NCI-H748 (cell line): ENCODE results near the gene PGK1.
"Not testable (repeated sequence)": the region's sequence is repeated elsewhere in the genome, so short reads cannot be mapped to it uniquely, and the experiment has no call there.

Experiments
- DNase-seq: peaks from one replicate; lab custom pipeline; 2025; ENCODE audit not compliant: unreplicated experiment; lab: John Stamatoyannopoulos, UW

PGK1 gene

DNA sequence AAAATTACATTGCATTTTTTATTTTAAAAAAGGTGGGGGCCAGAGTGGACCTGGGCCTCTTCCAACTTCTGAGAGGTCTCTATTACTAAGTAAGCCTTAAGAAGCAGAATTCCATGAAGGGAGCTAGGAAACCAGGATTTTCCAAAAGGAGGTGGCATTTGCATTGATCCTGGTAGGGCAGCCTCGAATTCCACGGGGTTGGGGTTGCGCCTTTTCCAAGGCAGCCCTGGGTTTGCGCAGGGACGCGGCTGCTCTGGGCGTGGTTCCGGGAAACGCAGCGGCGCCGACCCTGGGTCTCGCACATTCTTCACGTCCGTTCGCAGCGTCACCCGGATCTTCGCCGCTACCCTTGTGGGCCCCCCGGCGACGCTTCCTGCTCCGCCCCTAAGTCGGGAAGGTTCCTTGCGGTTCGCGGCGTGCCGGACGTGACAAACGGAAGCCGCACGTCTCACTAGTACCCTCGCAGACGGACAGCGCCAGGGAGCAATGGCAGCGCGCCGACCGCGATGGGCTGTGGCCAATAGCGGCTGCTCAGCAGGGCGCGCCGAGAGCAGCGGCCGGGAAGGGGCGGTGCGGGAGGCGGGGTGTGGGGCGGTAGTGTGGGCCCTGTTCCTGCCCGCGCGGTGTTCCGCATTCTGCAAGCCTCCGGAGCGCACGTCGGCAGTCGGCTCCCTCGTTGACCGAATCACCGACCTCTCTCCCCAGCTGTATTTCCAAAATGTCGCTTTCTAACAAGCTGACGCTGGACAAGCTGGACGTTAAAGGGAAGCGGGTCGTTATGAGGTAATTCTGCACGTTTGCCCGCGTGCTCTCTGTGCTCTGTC lies at the start of gene PGK1:
TSS of gene PGK1 (plus strand) at position 626 of the 824 bp plus-strand sequence. CDS start at position 719, 93 bp downstream.
- DNase-seq = peak; percentile 98

DNA sequence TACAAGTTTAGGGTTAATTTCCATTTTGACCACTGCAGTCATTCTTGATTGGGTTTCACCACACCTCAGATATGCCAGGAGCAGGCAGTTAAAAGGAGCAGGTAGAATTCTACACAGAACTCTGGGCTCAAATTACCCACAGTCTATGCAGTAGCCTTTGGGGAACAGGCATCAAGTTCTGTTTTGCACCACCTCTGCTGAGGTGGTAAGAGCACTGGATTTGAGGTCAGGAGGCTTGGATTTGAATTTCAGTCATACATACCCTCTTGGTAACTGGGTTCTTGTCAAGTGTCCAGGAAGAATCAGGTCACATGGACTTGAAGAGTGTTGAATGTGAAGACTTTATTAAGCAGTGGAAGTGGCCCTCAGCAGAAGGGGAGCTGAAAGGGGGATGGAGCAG lies 40.4 kb upstream of the PGK1 start:
- no peak for DNase-seq

DNA sequence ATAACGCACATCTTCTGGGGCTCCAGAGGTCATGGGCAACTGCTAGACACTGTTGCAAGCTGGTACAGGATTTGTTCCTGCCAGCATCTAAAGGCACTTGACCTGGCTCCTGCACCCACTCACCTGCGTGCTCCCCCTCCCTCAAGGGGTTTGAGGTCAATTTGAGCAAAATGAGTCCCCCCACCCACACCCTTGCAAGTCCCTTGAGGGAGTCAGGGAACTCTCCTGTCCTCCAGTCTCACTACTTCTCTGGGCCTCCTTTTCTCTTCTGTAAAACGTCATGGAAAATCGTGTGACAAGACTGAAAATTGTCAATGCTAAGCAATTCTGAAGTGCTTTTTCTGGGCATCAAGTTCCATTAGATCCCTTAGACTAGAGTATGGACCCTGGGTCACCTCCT lies 39.9 kb upstream of the PGK1 start:
- DNase-seq = no peak

DNA sequence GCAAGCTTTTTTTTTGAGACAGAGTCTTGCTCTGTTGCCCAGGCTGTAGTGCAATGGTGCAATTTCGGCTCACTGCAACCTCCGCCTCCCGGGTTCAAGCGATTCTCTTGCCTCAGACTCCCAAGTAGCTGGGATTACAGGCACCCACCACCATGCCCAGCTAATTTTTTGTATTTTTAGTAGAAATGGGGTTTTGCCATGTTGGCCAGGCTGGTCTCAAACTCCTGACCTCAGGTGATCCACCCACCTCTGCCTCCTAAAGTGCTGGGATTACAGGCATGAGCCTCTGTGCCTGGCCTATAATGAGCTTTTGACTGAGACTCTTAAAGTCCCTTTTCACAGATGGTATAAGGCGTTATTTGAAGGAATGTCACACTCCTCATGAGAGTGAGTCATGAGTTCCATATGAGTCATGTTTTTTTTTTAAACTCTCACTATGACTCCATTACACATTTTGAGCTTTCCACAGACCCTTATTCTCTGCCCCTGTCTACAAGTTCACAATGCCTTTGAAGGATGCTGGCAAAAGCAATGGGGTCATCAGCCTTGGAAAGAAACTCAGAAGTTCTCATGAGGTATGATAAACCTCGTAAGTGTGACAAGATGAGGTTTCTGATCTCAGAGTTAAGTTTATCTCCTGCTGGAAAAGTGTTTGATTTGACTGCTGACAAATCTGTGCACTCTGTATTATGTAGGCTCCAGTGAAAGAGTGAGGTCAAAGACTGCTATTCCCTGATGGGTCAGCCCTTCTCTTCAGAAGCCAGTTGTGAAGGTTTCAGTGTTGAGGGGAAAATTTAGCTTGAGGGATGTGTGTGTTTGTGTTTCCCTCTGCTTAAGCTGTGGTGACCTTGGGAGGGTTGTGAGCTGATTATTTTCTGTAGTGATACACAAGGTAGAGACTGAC lies 39.1 kb upstream of the PGK1 start:
- not testable (repeated sequence) for DNase-seq

DNA sequence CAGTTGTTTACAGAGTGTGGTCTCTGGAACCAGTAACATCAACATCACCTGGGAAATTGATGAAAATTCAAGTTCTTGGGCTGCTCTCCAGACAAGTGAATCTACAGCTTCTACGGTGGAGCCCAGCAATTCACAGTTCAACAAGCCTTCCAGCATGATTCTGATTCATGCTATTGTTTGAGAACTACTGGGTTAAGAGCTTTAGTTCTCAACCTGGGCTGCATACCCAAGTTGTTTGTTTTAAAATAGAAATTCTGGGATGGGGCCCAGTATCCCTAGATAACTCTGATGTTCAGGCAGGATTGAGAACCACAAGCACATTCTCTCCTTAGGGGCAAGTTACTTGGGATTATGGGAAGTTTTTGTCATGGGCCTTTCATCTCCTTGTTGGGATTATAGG lies 37.9 kb upstream of the PGK1 start:
- no peak for DNase-seq

DNA sequence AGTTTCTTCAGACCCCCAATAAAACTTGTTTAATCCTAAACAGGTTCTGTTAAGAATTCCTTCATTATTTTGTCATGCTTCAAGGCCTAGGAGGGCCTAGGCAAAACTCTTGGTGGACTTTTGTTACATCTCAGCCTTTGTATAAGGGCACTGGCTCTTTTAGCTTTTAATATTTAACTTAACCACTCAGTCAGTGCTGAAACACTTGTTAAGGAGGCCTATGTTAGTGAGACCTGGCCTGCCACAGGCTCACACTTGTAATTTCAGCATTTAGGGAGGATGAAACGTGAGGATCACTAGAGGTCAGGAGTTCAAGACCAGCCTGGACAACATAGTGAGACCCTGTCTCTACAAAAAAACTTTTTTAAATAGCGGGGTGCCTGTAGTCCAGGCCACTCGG lies 32.7 kb upstream of the PGK1 start:
- no peak for DNase-seq

DNA sequence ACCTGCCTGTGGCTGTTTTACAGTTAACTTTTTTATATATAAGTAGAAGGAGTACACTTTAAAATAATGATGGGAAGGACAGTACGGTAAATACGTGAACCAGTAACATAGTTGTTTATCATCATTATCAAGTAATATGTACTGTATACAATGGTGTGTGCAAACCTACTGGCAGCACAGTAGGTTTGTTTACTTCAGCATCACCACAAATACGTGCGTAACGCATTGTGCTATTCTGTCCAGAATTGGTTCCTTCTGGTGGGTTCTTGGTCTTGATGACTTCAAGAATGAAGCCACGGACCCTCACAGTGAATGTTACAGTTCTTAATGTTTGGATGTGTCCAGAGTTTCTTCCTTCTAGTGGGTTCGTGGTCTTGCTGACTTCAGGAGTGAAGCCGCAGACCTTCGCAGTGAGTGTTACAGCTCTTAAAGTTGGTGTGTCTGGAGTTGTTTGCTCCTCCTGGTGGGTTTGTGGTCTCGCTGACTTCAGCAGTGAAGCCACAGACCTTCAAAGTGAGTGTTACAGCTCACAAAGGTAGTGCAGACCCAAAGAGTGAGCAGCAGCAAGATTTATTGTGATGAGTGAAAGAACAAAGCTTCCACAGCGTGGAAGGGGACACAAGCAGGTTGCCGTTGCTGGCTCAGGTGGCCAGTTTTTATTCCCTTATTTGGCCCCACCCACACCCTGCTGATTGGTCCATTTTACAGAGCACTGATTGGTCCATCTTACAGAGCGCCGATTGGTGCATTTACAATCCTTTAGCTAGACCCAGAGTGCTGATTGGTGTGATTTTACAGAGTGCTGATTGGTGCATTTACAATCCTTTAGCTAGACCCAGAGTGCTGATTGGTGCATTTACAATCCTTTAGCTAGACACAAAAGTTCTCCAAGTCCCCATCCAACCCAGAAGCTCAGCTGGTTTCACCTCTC lies 30.6 kb upstream of the PGK1 start:
- DNase-seq = not testable (repeated sequence)

DNA sequence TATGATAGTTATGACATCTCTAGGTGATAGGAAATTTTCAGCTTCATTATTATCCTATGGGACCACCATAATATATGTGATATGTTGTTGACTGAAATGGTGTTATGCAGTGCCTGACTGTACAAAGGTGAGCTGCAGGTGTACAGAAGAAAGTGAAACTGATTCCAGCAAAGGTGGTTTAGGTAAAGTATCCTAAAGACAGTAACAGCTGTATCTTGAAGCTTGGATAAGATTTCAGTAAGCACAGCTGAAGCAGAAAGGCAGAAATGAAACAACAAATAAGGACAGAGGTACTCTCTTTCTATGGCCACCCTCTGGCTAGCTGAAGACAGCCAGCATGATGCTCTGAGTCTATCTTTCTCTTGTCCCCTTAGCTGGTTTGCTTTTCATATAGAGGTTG lies 30.0 kb upstream of the PGK1 start:
- no peak for DNase-seq

DNA sequence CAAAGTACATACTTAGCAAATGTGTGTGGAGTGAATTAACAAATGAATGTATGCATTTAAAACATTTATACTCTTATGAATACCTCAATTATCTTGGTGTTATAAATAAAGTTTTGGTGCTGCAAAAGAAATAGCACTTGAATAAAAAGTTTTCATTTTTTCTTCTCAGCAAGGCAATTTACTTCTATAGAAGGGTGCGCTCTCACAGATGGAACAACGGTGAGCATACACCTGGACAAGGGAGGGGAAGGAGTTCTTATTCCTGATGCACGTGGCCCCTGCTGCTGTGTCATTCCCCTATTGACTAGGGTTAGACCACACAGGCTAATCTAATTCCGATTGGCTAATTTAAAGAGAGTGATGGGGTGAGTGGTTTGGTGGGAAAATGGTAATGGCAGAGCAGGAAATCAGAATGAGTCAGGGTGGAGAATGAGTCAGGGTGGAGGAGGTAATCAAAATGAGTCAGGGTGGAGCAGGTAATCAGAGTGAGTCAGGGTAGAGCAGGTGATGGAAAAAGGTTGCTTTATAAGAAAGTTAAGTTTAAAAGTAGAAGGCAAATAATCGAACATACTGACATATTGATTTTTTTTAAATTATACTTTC lies 28.2 kb upstream of the PGK1 start:
- DNase-seq = no peak

DNA sequence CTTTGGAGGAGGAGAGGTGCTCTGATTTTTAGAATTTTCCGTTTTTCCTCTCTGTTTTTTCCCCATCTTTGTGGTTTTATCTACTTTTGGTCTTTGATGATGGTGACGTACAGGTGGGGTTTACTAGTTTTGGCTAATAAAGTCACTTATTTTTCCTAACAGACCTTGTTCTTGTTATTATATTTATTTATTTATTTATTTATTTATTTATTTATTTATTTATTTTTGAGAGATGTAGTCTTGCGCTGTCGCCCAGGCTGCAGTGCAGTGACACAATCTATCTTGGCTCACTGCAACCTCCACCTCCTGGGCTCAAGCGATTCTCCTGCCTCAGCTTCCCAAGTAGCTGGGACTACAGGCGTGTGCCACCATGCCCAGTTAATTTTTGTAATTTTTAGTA lies 22.6 kb upstream of the PGK1 start:
- DNase-seq = not testable (repeated sequence)

DNA sequence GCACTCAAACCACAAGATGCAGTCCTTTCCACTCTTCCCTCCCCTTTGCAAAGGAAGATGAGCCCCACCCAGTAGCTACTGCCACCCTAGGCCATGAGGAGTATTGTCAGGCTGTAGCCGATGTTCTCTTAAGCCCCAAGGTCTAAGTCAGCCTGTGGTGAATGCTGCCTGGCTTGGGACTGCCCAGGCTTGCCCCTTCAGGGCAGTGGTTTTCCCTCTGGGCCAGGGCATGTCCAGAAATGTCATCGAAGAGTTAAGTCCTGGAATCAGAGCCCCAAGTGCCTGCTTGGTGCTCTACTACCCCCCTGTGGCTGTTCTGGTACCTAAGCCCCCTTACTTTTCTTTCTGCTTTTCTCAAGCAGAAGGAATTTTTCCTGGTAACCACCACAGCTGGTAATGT lies 11.8 kb upstream of the PGK1 start:
- peak; percentile 0 for DNase-seq

DNA sequence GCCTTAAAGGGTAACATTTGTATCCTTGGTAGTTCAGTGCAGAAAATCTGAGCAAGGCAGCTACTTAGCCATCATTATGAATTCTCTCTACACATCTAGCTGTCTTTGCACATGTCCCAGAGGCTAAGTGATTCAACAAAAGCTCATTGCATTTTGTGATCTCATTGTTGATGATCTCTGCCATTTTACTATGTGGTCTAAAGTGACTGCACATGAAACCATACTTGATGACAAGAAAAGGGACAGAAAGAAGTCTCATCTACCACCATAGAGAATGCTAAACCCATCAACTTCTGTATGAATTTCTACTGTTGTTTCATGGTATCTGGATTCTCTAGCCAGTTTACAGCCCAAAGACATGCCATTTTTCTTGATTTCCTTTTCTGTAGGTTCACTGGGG lies 5.9 kb upstream of the PGK1 start:
- DNase-seq = no peak

DNA sequence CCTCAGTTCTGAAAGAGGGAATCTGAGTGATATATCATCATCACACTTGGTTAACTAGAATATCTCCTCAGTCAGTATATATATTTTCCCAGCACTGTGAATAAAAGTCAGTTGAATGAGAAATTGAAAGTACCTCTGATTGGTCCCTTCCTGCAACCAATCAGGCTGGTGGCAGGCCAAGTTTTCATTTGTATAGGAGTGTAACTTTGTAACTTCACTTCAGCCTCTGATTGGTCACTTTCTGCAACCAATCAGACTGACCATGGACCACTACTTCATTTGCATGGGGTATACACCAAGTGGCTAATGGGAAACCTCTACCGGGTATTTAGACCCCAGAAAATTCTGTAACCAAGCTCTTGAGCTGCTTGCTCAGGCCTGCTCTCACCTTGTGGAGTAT lies 2.0 kb upstream of the PGK1 start:
- no peak for DNase-seq

DNA sequence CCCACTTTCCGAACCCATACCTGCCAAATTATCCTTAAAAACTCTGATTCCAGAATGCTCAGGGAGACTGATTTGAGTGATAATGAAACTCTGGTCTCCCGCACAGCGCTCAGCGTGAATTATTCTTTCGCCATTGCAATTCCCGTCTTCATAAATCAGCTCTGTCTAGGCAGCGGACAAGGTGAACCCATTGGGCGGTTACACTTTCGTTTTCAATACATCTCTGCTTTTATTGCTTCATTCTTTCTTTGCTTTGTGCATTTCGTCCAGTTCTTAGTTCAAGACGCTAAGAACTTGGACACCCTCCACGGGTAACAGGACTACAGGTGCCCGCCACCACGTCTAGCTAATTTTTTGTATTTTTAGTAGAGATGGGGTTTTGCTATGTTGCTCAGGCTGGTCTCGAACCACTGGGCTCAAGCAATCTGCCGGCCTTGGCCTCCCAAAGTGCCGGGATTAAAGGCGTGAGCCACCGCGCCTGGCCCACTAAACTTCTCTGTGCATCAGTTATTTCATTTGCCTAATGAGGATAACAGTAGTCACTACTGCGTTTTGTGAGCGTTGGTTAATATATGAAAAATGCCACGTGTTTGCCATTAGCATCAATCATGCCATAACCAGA lies 936 bp upstream of the PGK1 start:
- DNase-seq = no peak

DNA sequence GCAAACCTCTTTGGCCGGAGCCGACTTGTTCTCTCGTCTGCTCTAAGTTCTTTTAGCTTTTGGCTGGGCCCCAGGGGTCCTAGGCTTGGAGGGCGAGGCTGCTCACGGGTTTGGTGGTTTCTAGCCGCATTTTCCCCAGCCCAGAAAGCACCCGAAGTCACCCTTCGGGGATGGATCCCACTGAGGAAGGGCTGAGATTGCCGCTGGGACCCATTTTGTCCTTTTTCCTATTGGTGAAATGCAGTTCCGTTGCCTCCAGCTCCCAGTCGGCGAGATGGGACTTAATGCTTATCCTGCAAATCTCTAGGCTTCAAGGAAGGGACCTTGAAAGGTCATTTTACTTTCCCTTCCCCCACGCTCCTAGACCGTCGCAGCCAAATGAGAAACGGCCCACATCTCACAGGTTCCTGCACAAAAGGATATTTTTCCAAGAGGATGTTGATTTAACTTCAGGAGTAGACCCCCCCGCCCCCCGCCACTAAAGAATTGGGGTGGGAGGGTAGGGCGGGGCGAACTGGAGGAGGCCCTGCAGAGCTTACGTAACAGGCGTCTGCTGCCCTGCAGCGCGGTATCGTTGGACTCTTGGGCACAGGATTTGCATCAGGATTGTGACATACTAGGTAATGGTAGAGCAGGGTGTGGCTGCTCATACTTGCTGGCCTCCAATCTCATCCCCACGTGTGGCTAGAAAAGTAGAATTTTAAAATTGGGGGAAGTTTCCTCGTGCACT lies 564 bp downstream of the PGK1 start:
- peak; percentile 67 for DNase-seq

DNA sequence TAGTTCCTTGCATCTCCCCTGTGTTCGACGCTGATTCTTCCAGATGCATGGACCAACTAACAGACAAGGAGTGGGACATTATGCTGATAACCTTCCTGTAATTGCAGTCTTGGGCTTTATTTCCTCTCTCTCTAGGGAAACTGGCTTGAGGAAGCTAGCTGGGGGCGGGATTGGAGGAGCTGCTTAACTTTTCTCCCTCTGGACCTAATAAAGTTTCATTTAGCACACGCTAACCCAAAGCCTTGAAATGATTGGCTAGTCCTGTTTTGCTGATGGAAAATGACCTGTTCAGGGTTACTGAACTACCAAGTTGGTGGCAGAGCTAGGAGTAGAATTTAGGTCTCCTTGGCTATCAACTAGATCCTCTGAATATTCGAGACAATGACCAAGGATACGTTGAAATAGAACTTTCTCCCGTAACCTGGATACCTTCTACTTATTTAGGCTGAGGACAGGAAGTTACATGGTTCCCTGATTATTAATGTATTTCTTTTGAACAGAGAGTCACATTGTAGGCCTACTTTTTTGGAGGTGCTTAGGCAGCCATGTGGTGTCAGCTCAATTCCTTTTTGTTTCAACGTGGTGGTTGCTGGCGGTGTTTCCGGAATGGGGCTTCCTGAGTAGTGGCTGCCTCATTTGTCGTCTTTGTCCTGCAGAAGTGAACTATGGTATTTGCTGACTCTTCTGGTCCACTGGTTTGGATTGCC lies 2.0 kb downstream of the PGK1 start:
- DNase-seq = no peak

DNA sequence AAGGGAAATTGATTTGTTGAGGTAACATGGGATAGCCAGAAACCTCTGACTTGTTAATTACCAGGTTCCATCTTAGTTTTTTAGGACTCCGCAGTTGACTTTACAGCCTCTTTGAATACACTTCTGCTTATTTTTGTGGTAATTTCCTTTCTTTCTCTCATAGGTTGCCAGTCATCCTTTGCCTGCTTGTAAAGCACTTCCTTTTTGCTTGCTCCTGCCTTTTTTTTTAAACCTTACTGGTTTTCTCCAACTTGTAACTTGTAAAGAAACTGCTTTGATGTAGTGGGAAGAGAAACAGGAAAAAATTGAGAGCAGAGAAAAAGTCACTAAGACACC lies 2.6 kb downstream of the PGK1 start:
- no peak for DNase-seq

DNA sequence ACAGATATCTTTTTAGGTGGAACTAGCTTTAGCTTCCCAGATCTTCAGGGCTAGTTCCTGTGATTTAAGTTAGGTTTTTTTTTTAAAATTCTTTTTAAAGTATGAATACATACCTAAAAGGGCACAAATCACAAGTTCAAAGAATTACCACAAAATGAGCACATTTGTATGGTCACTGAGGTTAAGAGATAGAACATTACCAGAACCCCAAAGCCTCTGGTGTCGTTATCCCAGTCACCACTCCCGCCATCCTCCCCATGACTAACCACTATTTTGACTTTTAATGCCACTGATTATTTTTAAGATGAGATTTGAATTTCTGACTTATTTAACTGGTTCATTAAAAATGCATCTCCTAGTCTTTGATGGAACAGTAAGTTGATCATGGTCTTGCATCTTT lies 5.4 kb downstream of the PGK1 start:
- no peak for DNase-seq
